DOHH2 (cell line): ENCODE results near the gene R3HDML.

ENCODE experiments used
- H3F3A ChIP-seq: fragments of 200-600 bp; sonication (generic), shearing (Covaris generic); 2 replicates; pipeline ENCODE4 v1.6.0; 2016; ENCODE audit warnings: antibody characterized with exemption, mild to moderate bottlenecking; ENCODE audit not compliant: control insufficient read depth, insufficient read depth
- H3K27ac ChIP-seq: fragments of 200-600 bp; sonication (generic); 2 replicates; pipeline ENCODE4 v1.5.1; 2014; ENCODE audit warnings: low read depth, mild to moderate bottlenecking, low read length, moderate library complexity
- H3K27me3 ChIP-seq: fragments of 200-600 bp; sonication (generic); 2 replicates; pipeline ENCODE4 v1.6.1; 2014; ENCODE audit warnings: mild to moderate bottlenecking, low read length, mixed read lengths; ENCODE audit not compliant: control insufficient read depth
- H3K36me3 ChIP-seq: fragments of 200-600 bp; sonication (generic); 2 replicates; pipeline ENCODE4 v1.6.1; 2014; ENCODE audit warnings: mild to moderate bottlenecking, low read length, moderate library complexity, mixed read lengths; ENCODE audit not compliant: control insufficient read depth
- H3K4me1 ChIP-seq: fragments of 200-600 bp; sonication (generic); 2 replicates; pipeline ENCODE4 v1.6.1; 2014; ENCODE audit warnings: mild to moderate bottlenecking, low read length, mixed read lengths; ENCODE audit not compliant: control insufficient read depth
- H3K4me2 ChIP-seq: fragments of 200-600 bp; sonication (generic); 2 replicates; pipeline ENCODE4 v1.6.0; 2014; ENCODE audit warnings: mild to moderate bottlenecking, low read length, moderate library complexity
- H3K4me3 ChIP-seq: fragments of 200-600 bp; sonication (generic); 2 replicates; pipeline ENCODE4 v1.5.1; 2014; ENCODE audit warnings: mild to moderate bottlenecking, low read length, mixed read lengths
- H3K79me2 ChIP-seq: fragments of 200-600 bp; sonication (generic); 2 replicates; pipeline ENCODE4 v1.6.1; 2014; ENCODE audit warnings: mild to moderate bottlenecking, low read length, mixed read lengths; ENCODE audit not compliant: control insufficient read depth
- H3K9me2 ChIP-seq: fragments of 200-600 bp; sonication (generic); replicated peaks from 2 replicates; pipeline ENCODE4 v1.6.1; 2014; ENCODE audit warnings: mild to moderate bottlenecking, low read length, mixed read lengths; ENCODE audit not compliant: control insufficient read depth
- H3K9me3 ChIP-seq: fragments of 200-600 bp; sonication (generic); 2 replicates; pipeline ENCODE4 v1.6.1; 2014; ENCODE audit warnings: antibody characterized with exemption, low read length, mixed read lengths; ENCODE audit not compliant: control insufficient read depth, insufficient read depth
- H4K20me1 ChIP-seq: fragments of 200-600 bp; sonication (generic); 2 replicates; pipeline ENCODE4 v1.6.0; 2014; ENCODE audit warnings: low read depth, mild to moderate bottlenecking, antibody characterized with exemption, low read length, moderate library complexity; ENCODE audit not compliant: control insufficient read depth, insufficient read depth
- CTCF ChIP-seq: fragments of 200-600 bp; sonication (generic); IDR thresholded peaks from one replicate; pipeline ENCODE4 v1.5.1; 2014; ENCODE audit warnings: antibody characterized with exemption, mild to moderate bottlenecking, low read depth, low read length; ENCODE audit not compliant: poor library complexity, severe bottlenecking
- EZH2phosphoT487 ChIP-seq: fragments of 200-600 bp; sonication (generic); IDR thresholded peaks from 2 replicates; pipeline ENCODE4 v1.6.1; 2017; ENCODE audit warnings: borderline replicate concordance, mild to moderate bottlenecking, antibody characterized with exemption, low read length, moderate library complexity, mixed read lengths

R3HDML gene

DNA sequence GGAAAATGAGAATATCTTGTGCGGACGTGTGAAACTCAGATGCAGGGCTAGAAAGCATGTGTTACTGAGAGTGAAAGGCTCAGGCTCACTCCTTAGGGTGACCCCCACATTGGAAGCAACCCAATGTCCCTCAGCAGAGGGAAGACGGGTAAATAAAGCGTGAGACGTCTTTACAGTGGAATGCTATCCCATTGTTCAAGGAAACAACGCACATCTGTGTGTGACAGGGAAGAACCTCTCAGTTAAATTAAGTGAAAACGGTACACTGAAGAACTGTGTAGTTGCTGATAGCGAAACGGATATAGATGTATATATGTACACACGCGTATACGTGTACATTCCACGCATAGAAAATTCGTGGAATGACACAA lies 19.5 kb downstream of the R3HDML start:
- H3K9me3 ChIP-seq = no peaks in the 10 kb centered on the region
- H3K4me1 ChIP-seq = no peaks in the 10 kb centered on the region
- no peaks in the 10 kb centered on the region for H3K36me3 ChIP-seq
- no peaks in the 10 kb centered on the region for H3K79me2 ChIP-seq
- H3F3A ChIP-seq = no peaks in the 10 kb centered on the region
- H3K27ac ChIP-seq = no peak overlapping the region
- no peaks in the 10 kb centered on the region for H3K9me2 ChIP-seq
- H4K20me1 ChIP-seq = no peaks in the 10 kb centered on the region
- no peak overlapping the region for H3K4me3 ChIP-seq
- TF ChIP-seq CTCF = no peak
- peaks cover 8% of the 10 kb centered on the region for H3K27me3 ChIP-seq
- H3K4me2 ChIP-seq = no peak overlapping the region

DNA sequence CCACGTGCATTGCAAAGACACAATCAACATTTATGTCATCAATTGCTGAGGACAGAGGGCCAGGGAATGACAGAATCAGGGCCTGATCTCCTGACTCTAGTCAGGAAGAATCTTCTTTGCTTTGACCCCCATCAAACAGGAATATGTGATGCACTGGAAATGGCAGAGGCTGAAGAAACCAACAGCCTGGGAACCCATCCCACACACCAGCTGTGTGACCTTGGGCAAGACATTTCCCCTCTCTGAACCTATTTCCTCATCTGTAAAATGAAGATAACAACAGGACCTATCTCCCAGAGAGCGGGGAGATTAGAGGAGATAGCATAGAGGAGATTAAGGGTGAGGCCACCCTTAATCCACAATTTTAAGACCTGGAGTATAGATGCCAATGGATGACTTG lies 20.2 kb downstream of the R3HDML start:
- no peaks in the 10 kb centered on the region for H3F3A ChIP-seq
- no peaks in the 10 kb centered on the region for H3K79me2 ChIP-seq
- H3K9me2 ChIP-seq = no peaks in the 10 kb centered on the region
- no peaks in the 10 kb centered on the region for H3K36me3 ChIP-seq
- no peaks in the 10 kb centered on the region for H3K9me3 ChIP-seq
- H4K20me1 ChIP-seq = no peaks in the 10 kb centered on the region
- H3K4me3 ChIP-seq = no peak overlapping the region
- peaks cover 8% of the 10 kb centered on the region for H3K27me3 ChIP-seq
- H3K4me1 ChIP-seq = no peaks in the 10 kb centered on the region
- no peak overlapping the region for H3K4me2 ChIP-seq
- TF ChIP-seq CTCF = no peak
- no peak for TF ChIP-seq EZH2phosphoT487
- H3K27ac ChIP-seq = no peak overlapping the region

DNA sequence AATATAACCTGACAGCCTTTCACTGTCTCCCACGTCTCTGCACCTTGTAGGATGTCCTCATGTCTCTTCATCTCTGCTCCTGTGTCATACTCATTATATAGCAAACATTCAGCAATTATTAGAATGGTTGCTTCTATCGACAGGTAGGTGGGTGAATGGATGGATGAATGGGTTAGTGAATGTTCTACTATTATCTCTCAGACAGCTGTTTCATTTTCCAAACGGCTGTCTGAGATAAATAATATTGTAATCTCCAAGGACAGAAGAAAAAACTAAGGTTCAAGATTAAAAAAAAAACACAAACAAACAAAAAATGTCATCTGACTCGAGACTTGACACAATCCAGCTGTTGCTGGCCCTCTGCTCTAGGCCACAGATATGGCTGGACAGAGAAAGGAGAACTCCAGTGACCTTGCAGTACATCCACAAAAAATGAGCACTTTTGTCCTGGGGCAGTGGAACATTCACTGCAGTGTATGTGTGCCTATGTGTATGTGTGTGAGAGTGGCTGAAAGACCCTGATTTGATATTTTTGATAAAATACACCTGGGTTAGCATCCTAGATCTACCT lies 20.8 kb downstream of the R3HDML start:
- no peaks in the 10 kb centered on the region for H3K9me3 ChIP-seq
- no peaks in the 10 kb centered on the region for H3F3A ChIP-seq
- H3K36me3 ChIP-seq = no peaks in the 10 kb centered on the region
- H4K20me1 ChIP-seq = no peaks in the 10 kb centered on the region
- no peak overlapping the region for H3K27ac ChIP-seq
- H3K79me2 ChIP-seq = no peaks in the 10 kb centered on the region
- H3K4me2 ChIP-seq = no peak overlapping the region
- no peak overlapping the region for H3K4me3 ChIP-seq
- peaks cover 8% of the 10 kb centered on the region for H3K27me3 ChIP-seq
- no peaks in the 10 kb centered on the region for H3K9me2 ChIP-seq
- TF ChIP-seq EZH2phosphoT487 = no peak
- TF ChIP-seq CTCF = no peak
- H3K4me1 ChIP-seq = no peaks in the 10 kb centered on the region

- no peak overlapping the region for H3K4me3 ChIP-seq
- no peak overlapping the region for H3K4me2 ChIP-seq
These were observed 21.9 kb downstream of the R3HDML start for GRCh38 chr20:44358776-44359175.

More at GRCh38 chr20:44358776-44359175, 21.9 kb downstream of the R3HDML start:
- H3K79me2 ChIP-seq = no peaks in the 10 kb centered on the region
- H3K27me3 ChIP-seq = peaks cover 8% of the 10 kb centered on the region
- no peak for TF ChIP-seq CTCF
- TF ChIP-seq EZH2phosphoT487 = no peak
- no peaks in the 10 kb centered on the region for H3K36me3 ChIP-seq
- H3K4me1 ChIP-seq = no peaks in the 10 kb centered on the region
- H3K27ac ChIP-seq = no peak overlapping the region
- H3K9me3 ChIP-seq = no peaks in the 10 kb centered on the region
- H3K9me2 ChIP-seq = no peaks in the 10 kb centered on the region
- H3F3A ChIP-seq = no peaks in the 10 kb centered on the region
- no peaks in the 10 kb centered on the region for H4K20me1 ChIP-seq
